H7 (cell line): Measurements from ENCODE around the gene LAMA2. TPM values are rescaled to one million over a fixed set of nuclear protein-coding genes. Genes with fewer than 3 reads are reported as not detected.

Experiments
- DNase-seq: peaks from one replicate; pipeline ENCODE4 v3.0.0; 2012
- H3K27me3 ChIP-seq: 2 replicates; pipeline ENCODE4 v1.6.0; 2011; ENCODE audit warnings: mild to moderate bottlenecking, low read length; ENCODE audit not compliant: control insufficient read depth, insufficient read depth
- H3K36me3 ChIP-seq: replicated peaks from 2 replicates; pipeline ENCODE4 v1.5.1; 2011; ENCODE audit warnings: low read length; ENCODE audit not compliant: control insufficient read depth, insufficient read depth
- H3K4me3 ChIP-seq: 2 replicates; pipeline ENCODE4 v1.5.1; 2011; ENCODE audit warnings: low read depth, mild to moderate bottlenecking, control low read depth, low read length, moderate library complexity; ENCODE audit not compliant: insufficient read depth
- total RNA-seq: library from RNA; depleted of rRNA; stranded (reverse); fragments of >200 nt; shearing (Covaris generic); gene quantifications from 2 replicates; pipeline ENCODE4 v1.2.3, GENCODE V29; 2014

LAMA2 gene
- total RNA-seq, 1 experiment from 2014 or later: 2.2 TPM

GRCh38 chr6:129393654-129394053 is 510.7 kb downstream of the LAMA2 start:
- H3K36me3 ChIP-seq: no peaks in the 10 kb centered on the region
- no peaks in the 10 kb centered on the region for H3K27me3 ChIP-seq
- no peak for DNase-seq
- H3K4me3 ChIP-seq: no peak overlapping the region

- Histone ChIP-seq H3K4me3 (no peak overlapping the region), H3K27me3 (no peaks in the 10 kb centered on the region), H3K36me3 (no peaks in the 10 kb centered on the region)
- DNase-seq: no peak
These were observed 515.8 kb downstream of the LAMA2 start for GRCh38 chr6:129398764-129399163.

- Histone ChIP-seq H3K36me3 (no peaks in the 10 kb centered on the region), H3K4me3 (no peak overlapping the region), H3K27me3 (no peaks in the 10 kb centered on the region)
- no peak for DNase-seq
These were observed 519.3 kb downstream of the LAMA2 start for GRCh38 chr6:129402244-129402643.

- no peaks in the 10 kb centered on the region for H3K27me3 ChIP-seq
- no peak overlapping the region for H3K4me3 ChIP-seq
- DNase-seq: no peak
- H3K36me3 ChIP-seq: no peaks in the 10 kb centered on the region
These were observed 528.2 kb downstream of the LAMA2 start for GRCh38 chr6:129411092-129411491.

GRCh38 chr6:129416337-129416990 is 533.5 kb downstream of the LAMA2 start:
- H3K27me3 ChIP-seq: no peaks in the 10 kb centered on the region
- DNase-seq: no peak
- no peaks in the 10 kb centered on the region for H3K36me3 ChIP-seq
- H3K4me3 ChIP-seq: no peak overlapping the region

GRCh38 chr6:129417416-129418086 is 534.6 kb downstream of the LAMA2 start:
- DNase-seq: no peak
- H3K27me3 ChIP-seq: no peaks in the 10 kb centered on the region
- no peaks in the 10 kb centered on the region for H3K36me3 ChIP-seq
- no peak overlapping the region for H3K4me3 ChIP-seq

GRCh38 chr6:129419324-129419723 is 536.4 kb downstream of the LAMA2 start:
- no peaks in the 10 kb centered on the region for H3K36me3 ChIP-seq
- no peaks in the 10 kb centered on the region for H3K27me3 ChIP-seq
- H3K4me3 ChIP-seq: no peak overlapping the region
- DNase-seq: no peak

- Histone ChIP-seq H3K4me3 (no peak overlapping the region), H3K27me3 (no peaks in the 10 kb centered on the region), H3K36me3 (no peaks in the 10 kb centered on the region)
- no peak for DNase-seq
These were observed 543.4 kb downstream of the LAMA2 start for GRCh38 chr6:129426343-129426742.

- H3K27me3 ChIP-seq: no peaks in the 10 kb centered on the region
- H3K4me3 ChIP-seq: no peak overlapping the region
- H3K36me3 ChIP-seq: no peaks in the 10 kb centered on the region
- no peak for DNase-seq
These were observed 547.0 kb downstream of the LAMA2 start for GRCh38 chr6:129429956-129430355.

GRCh38 chr6:129432738-129433137 is 549.8 kb downstream of the LAMA2 start:
- no peak for DNase-seq
- Histone ChIP-seq H3K4me3 (no peak overlapping the region), H3K27me3 (no peaks in the 10 kb centered on the region), H3K36me3 (no peaks in the 10 kb centered on the region)

GRCh38 chr6:129434091-129434490 is 551.2 kb downstream of the LAMA2 start:
- no peak overlapping the region for H3K4me3 ChIP-seq
- H3K27me3 ChIP-seq: no peaks in the 10 kb centered on the region
- DNase-seq: no peak
- no peaks in the 10 kb centered on the region for H3K36me3 ChIP-seq

GRCh38 chr6:129440691-129441090 is 557.8 kb downstream of the LAMA2 start:
- Histone ChIP-seq H3K27me3 (no peaks in the 10 kb centered on the region), H3K4me3 (no peak overlapping the region), H3K36me3 (no peaks in the 10 kb centered on the region)
- DNase-seq: peak; percentile 11

- Histone ChIP-seq H3K36me3 (no peaks in the 10 kb centered on the region), H3K4me3 (no peak overlapping the region), H3K27me3 (no peaks in the 10 kb centered on the region)
- DNase-seq: no peak
These were observed 561.7 kb downstream of the LAMA2 start for GRCh38 chr6:129444683-129445082.

- H3K4me3 ChIP-seq: no peak overlapping the region
- H3K36me3 ChIP-seq: no peaks in the 10 kb centered on the region
- no peak for DNase-seq
- no peaks in the 10 kb centered on the region for H3K27me3 ChIP-seq
These were observed 563.6 kb downstream of the LAMA2 start for GRCh38 chr6:129446272-129447197.

- Histone ChIP-seq H3K4me3 (no peak overlapping the region), H3K27me3 (no peaks in the 10 kb centered on the region), H3K36me3 (no peaks in the 10 kb centered on the region)
- peak; percentile 12 for DNase-seq
These were observed 564.2 kb downstream of the LAMA2 start for GRCh38 chr6:129447198-129447565.
